WTC11 (cell line): ENCODE measurements around the gene CACNA1H.

Source experiments
- CREB1 ChIP-seq: sonication (generic); formaldehyde crosslinking; IDR thresholded peaks from 2 replicates; pipeline ENCODE4 v1.8.0; 2023; ENCODE audit warnings: mild to moderate bottlenecking, missing genetic modification reagents
- FOXK1 ChIP-seq: sonication (generic); formaldehyde crosslinking; IDR thresholded peaks from 2 replicates; pipeline ENCODE4 v1.8.0; 2022; ENCODE audit warnings: mild to moderate bottlenecking, moderate library complexity, missing genetic modification reagents
- MYBL2 ChIP-seq: sonication (generic); formaldehyde crosslinking; IDR thresholded peaks from 2 replicates; pipeline ENCODE4 v1.8.1; 2023; ENCODE audit warnings: mild to moderate bottlenecking, moderate library complexity, missing genetic modification reagents
- NFYB ChIP-seq: sonication (generic); formaldehyde crosslinking; conservative IDR thresholded peaks from 2 replicates; pipeline ENCODE4 v1.8.0; 2022; ENCODE audit warnings: low read depth, missing genetic modification reagents
- SP1 ChIP-seq: sonication (generic); formaldehyde crosslinking; conservative IDR thresholded peaks from 2 replicates; pipeline ENCODE4 v1.8.1; 2022; ENCODE audit warnings: missing genetic modification reagents
- TEAD4 ChIP-seq: sonication (generic); formaldehyde crosslinking; IDR thresholded peaks from 2 replicates; pipeline ENCODE4 v1.8.0; 2022; ENCODE audit warnings: mild to moderate bottlenecking, missing genetic modification reagents
- ZNF121 ChIP-seq: sonication (generic); formaldehyde crosslinking; IDR thresholded peaks from 2 replicates; pipeline ENCODE4 v1.8.0; 2023; ENCODE audit warnings: missing genetic modification reagents
- ZNF263 ChIP-seq: sonication (generic); formaldehyde crosslinking; IDR thresholded peaks from 2 replicates; pipeline ENCODE4 v1.8.1; 2022; ENCODE audit warnings: low read depth, mild to moderate bottlenecking, moderate library complexity, missing genetic modification reagents
- TF ChIP-seq, protein P1 (sequence below): fragments of 200-600 bp; IDR thresholded peaks from 2 replicates; pipeline ENCODE4 v1.8.0; 2022; ENCODE audit warnings: antibody characterized with exemption
- TF ChIP-seq, protein P2 (sequence below): sonication (generic); formaldehyde crosslinking; IDR thresholded peaks from 2 replicates; pipeline ENCODE4 v1.8.1; 2022; ENCODE audit warnings: low read depth, missing genetic modification reagents, borderline replicate concordance
- TF ChIP-seq, protein P3 (sequence below): sonication (generic); formaldehyde crosslinking; IDR thresholded peaks from 2 replicates; pipeline ENCODE4 v1.8.0; 2022; ENCODE audit warnings: mild to moderate bottlenecking, missing genetic modification reagents
- TF ChIP-seq, protein P4 (sequence below): sonication (generic); formaldehyde crosslinking; conservative IDR thresholded peaks from 2 replicates; pipeline ENCODE4 v1.8.1; 2022; ENCODE audit warnings: mild to moderate bottlenecking, missing genetic modification reagents

DNA sequence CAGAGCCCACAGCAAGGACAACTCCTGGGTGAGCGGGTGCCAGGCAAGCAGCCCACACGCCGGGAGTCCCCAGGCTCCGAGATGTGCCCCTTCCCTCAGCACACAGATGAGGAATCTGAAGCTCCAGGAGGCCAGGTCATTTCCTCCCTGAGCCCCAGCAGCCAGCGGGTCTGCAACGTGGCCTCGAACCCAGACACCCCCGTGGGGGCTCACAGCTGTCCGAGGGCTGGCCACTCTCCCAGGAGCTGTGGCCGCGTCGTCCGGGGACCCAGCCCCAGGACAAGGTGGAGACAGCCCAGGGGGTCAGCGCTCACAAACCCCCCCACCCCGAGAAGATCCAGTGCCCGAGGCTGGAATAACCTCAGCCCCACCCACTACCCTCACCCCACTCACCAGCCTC is 39.4 kb upstream of the CACNA1H start:
- TF ChIP-seq, protein P1, sequence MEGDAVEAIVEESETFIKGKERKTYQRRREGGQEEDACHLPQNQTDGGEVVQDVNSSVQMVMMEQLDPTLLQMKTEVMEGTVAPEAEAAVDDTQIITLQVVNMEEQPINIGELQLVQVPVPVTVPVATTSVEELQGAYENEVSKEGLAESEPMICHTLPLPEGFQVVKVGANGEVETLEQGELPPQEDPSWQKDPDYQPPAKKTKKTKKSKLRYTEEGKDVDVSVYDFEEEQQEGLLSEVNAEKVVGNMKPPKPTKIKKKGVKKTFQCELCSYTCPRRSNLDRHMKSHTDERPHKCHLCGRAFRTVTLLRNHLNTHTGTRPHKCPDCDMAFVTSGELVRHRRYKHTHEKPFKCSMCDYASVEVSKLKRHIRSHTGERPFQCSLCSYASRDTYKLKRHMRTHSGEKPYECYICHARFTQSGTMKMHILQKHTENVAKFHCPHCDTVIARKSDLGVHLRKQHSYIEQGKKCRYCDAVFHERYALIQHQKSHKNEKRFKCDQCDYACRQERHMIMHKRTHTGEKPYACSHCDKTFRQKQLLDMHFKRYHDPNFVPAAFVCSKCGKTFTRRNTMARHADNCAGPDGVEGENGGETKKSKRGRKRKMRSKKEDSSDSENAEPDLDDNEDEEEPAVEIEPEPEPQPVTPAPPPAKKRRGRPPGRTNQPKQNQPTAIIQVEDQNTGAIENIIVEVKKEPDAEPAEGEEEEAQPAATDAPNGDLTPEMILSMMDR: no peak
- TF ChIP-seq TEAD4 (CRISPR knock-in tag) (no peak), ZNF121 (no peak), MYBL2 (CRISPR knock-in tag) (no peak), FOXK1 (CRISPR knock-in tag) (no peak), NFYB (CRISPR knock-in tag) (no peak), CREB1 (CRISPR knock-in tag) (no peak), SP1 (CRISPR knock-in tag) (no peak), ZNF263 (CRISPR knock-in tag) (no peak)
- TF ChIP-seq, protein P2, sequence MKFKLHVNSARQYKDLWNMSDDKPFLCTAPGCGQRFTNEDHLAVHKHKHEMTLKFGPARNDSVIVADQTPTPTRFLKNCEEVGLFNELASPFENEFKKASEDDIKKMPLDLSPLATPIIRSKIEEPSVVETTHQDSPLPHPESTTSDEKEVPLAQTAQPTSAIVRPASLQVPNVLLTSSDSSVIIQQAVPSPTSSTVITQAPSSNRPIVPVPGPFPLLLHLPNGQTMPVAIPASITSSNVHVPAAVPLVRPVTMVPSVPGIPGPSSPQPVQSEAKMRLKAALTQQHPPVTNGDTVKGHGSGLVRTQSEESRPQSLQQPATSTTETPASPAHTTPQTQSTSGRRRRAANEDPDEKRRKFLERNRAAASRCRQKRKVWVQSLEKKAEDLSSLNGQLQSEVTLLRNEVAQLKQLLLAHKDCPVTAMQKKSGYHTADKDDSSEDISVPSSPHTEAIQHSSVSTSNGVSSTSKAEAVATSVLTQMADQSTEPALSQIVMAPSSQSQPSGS (CRISPR knock-in tag): no peak
- TF ChIP-seq, protein P3, sequence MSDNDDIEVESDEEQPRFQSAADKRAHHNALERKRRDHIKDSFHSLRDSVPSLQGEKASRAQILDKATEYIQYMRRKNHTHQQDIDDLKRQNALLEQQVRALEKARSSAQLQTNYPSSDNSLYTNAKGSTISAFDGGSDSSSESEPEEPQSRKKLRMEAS: no peak
- TF ChIP-seq, protein P4, sequence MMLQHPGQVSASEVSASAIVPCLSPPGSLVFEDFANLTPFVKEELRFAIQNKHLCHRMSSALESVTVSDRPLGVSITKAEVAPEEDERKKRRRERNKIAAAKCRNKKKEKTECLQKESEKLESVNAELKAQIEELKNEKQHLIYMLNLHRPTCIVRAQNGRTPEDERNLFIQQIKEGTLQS (CRISPR knock-in tag): no peak
